IPS-11a (cell line): ENCODE measurements around the gene FKBP7.
A peak's percentile ranks its signal among the peaks of the same experiment; 100 is the strongest.
"Not testable (repeated sequence)": the region's sequence is repeated elsewhere in the genome, so short reads cannot be mapped to it uniquely, and the experiment has no call there.

Source experiments
- H3K4me3 ChIP-seq: one replicate; pipeline ENCODE4 v1.5.1; 2013; ENCODE audit warnings: low read depth, low read length, control low read depth

The FKBP7 gene

DNA sequence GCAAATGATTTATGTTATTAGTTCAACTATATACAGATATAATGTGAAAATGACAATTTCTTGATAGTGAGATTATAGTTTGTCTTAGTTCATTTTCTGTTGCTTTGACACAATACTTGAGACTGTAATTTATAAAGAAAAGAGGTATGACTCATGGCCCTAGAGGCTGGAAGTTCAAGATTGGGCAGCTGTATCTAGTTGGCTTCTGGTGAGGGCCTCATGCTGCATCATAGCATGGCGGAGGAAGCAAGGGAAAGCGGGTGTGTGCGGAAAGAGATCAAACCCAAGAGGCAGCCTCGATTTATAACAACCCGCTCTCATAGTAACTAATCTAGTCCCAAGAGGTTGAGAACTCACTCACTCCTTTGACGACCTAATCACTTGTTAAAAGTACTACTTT is 13.2 kb upstream of the FKBP7 start:
- no peak overlapping the region for H3K4me3 ChIP-seq

DNA sequence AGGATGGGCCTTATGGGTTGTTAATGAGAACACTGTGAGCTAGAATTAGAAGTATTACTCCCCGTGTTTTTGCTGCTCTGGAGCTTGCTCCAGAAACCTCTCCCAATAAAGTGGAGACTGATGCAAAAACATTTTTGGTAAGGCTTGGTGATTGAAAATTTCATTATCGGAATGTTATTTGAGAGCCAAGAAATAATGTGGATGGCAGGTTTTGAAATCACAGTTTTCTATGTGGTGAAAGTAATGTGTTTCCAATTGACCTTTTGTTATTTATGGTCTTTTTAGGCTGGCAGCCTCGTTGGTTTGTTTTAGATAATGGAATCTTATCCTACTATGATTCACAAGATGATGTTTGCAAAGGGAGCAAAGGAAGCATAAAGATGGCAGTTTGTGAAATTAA is 7.0 kb upstream of the FKBP7 start:
- H3K4me3 ChIP-seq, result no peak overlapping the region

DNA sequence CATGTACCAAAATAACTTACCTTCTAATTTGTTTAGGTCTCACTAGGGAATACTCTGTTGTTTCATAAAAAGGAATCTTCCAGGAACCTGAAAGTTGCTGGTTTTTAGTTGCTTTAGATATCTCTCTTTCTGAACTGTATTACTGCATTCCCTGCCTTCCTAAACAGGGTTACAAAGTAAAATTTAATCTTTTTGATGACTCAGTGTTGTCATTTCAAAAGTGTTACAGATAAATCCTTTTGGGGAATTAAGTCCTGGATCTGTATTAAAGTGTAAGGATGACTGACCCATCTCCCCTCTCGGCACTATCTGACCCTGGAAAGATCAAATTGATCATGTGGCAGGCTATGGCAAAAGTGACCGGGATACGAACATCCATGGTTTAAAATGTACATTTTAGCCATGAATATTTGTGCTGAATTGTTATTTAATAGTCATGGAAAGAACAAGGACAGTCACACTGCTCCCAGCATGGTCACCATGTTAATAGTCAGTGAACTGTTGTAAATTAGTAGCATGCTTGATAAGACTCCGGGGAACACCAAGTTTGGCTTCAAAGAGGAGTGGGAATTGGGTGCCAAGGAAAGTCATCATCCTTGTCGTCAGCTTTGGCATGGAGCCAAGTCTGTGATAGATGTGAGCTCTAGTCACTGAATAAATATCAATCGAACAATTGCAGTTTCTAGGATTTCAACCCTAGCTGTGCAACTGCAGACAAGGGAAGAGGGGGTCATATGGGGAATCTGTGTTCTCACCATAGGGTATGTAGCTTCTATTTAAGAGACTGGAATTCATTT is 6.0 kb upstream of the FKBP7 start:
- H3K4me3 ChIP-seq, result no peak overlapping the region

DNA sequence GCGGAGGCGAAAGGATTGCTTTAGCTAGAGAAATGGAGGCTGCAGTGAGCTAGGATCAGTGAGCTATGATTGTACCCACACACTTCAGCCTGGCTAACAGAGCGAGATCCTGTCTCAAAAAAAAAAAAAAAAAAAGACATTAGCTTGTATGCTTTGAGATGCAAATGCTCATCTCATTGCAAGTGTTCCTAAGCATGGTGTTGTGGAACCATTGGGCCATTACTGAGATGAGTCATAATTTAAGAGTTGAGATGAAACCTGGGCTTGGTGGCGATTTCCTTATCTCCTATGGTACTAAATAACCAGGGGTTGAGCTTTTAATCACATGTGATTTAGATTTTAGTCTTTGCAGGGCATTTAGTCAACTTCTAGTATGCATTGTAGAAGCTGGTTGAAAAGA is 4.0 kb upstream of the FKBP7 start:
- no peak overlapping the region for H3K4me3 ChIP-seq

DNA sequence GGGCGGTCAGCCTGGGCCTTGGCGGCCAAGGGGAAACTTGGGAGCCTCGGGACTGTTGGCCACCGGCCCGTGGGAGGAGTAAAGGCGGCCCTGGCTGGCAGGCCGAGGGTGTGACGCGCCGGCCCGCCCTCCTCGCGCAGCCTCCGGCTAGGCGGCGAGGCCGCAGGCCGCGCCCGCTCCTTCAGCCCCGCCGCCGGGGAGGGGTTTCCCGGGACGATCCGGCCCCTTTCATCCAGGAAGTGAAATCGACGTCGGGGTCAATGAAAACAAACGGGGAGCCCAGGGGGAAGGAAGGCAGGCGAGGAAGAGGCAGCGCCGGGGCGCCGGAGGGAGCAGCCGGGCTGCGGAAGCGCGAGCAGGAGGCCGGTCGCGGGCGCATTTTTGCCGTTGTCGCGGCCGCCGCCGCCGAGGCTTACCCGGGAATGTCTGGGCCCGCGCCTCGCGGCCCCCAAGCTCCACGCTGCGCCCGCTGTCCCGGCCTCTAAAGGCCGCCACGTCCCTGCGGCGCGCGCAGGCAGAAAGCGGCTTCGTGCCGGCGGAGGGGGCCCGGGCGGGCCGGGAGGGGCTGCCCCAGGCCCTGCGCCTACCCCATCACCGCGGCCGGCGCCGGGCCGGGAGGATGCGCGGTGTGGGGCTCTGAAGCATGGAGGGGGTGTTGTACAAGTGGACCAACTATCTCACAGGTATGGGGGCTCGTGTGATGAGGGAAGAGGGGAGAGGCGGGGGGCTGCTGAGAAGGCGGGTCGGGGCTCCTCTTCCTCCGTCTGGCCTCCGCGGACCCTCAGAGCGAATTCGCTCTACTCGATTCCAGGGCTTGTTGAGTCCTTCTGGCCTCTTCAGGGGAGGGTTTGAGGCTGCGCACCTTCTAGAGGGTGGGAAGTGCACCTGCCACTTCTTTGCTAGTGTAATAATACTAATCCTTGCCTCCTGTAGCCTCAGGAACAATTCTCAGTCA is 2.1 kb upstream of the FKBP7 start, which contains the start of gene PLEKHA3:
Gene PLEKHA3 (plus strand): TSS at position 231 of the 955 bp plus-strand sequence. CDS start 413 bp downstream, at position 644.
- H3K4me3 ChIP-seq, result peak within 1 kb of the TSS; percentile 74

DNA sequence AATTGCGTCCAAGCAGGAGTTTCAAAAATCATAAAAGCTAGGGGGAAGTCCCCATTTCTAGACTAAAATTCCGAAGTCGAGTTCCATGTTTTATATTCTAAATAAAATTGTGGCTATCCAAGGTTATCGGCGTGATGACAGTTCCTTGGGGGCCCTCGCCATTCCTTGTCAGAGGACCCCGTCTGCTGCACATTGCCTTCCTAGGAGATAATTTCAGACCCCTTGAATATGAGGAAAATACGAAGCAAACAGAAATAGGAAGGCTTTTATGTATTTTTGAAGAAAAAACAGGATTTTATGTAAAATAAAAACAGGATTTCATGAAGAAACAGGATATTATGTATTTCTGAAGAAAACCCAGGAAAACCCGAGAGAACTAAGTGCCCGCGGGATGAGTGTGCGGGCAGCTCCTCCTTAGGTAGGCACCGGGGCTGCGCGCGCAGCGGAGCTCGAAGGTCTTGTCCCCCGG is 1.4 kb upstream of the FKBP7 start:
- peak overlapping the region; percentile 74 for H3K4me3 ChIP-seq

DNA sequence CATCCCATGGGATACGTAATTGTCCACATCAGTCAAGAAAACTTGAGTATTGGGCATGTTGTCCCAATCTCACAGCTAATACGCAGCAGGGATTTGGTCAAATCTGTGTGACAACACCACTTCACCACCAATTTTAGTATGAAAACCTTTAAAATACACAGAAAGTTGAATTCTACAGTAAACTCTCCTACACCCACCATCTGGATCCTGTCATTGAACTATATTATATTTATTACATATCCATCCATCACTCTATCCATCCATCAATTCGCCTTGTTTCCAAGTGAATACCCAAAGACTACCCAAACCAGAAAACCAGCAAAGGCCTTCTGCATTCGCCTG is 846 bp upstream of the FKBP7 start:
- no peak overlapping the region for H3K4me3 ChIP-seq

DNA sequence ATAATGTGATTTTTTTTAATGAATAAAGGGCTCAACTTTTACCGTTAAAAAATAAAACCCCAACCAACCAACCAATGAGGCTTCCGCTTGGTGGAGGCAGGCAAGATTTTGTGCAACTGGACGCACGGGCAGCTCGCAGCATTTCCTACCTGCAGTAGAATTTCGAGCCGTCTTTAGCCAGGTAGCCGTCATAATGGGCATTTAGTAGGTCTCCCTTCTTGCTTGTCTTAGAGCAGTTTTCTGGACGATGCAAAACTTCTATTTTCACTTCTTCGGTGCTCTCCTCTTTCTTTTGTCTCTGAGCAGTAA is 316 bp downstream of the FKBP7 start:
- peak overlapping the region; percentile 83 for H3K4me3 ChIP-seq

DNA sequence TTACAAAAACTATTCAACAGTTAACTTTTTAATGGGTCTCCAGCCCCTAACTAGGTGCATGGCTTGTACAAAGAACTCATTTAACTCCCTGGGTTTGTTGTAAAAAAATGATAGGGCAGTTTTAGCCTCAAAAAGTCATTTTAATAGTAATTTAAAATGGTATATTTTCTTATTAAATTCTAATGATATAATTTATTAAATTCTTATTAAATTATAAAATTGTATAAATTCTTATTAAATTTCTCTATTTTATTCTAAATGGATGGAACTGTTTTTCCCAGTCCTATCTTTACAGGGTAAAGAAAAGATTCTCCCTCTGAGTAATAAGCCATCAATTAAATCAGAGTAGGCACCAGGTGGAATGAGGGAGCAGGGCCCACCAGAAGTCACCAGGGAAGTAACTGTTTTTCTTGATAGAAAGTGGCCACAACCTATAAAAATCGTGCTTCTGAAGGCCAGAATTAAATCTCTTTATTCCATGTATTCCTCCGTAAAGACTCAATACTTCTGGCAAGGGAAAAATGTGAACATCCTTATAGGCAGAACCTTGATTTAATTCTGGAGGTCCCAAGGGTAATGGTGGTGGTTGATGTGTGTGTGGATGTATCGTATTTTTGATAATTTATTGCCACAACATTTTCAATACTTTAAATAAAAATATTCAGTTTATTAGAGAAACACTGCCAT is 814 bp downstream of the FKBP7 start:
- peak overlapping the region; percentile 83 for H3K4me3 ChIP-seq

DNA sequence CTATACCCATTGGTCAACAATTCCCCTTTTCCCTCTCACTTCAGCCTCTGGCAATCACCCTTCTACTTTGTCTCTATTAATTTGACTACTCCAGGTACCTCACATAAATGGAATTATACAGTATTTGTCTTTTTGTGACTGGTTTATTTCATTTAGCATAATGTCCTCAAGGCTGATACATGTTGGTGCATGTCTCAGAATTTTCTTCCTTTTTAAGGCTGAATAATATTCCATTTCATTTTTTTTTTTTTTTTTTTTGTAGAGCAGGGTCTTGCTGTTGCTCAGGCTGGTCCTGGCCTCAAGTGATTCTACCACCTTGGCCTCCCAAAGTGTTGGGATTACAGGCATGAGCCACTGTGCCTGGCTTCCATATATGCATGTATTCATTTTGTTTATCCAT is 1.9 kb downstream of the FKBP7 start:
- no peak overlapping the region for H3K4me3 ChIP-seq

DNA sequence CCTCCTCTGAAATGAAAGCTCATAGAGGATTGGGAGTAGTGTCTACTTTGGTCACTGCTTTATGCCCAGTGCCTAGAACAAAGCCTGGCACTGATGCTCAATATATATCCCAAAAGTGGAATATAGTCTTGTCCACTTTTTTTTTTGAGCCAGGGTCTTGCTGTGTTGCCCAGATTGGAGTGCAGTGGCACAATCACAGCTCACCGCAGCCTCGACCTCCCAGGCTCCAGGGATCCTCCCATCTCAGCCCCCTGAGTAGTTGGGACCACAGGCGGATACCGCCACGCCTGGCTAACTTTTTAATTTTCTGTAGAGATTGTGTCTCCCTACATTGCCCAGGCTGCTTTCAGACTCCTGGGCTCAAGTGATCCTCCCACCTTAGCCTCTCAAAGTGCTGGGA is 3.8 kb downstream of the FKBP7 start:
- H3K4me3 ChIP-seq, result no peak overlapping the region

DNA sequence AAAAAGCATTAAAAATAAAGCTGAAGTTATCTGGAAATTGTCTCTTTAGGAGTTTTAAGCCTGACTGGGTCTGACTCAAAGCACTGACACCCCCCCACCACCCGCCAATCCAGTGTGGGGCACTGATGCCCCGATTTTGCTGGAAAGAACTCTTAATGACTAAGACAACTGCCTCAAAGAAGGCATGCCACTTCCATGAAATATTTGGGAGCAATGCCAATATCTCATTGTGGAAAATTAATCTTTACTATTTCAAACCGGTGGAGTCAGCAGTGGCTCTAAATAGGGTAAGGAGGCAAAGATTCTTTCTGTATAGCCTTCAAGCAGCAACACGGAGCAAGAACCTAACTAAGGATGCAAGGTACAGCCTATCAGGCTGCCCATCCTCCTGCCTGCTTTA is 4.5 kb downstream of the FKBP7 start:
- no peak overlapping the region for H3K4me3 ChIP-seq

DNA sequence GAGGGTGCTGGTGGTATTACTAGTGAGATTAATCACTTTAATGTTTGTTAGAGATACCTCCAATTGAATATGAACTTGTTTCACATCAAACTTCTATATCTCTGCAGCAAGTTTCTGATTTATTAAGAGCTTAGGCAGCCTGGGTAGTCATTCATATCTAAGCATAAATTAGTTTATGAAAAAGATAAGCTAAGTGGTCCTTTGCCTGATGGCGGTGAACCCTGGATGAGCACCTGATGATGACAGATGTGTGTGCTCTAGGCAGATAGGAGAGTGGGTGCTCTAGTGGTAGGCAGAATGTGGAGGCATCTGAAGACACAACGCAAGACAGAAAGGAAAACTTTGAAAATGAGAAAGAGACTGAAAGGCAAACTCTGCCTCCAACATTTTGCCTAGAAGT is 5.0 kb downstream of the FKBP7 start:
- H3K4me3 ChIP-seq, result no peak overlapping the region

DNA sequence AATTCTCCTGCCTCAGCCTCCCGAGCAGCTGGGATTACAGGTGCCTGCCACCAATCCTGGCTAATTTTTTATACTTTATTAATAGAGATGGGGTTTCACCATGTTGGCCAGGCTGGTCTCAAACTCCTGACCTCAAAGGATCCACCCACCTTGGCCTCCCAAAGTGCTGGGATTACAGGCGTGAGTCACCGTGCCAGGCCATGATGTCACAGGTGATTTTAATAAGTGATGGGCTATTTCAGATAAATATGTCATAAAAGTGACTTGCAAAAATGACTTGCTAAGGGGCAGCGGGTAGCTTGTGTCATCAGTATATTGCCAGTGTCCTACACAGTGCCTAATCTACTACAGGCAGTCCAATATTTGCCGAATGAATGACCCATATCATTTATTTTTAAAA is 7.1 kb downstream of the FKBP7 start:
- not testable (repeated sequence) for H3K4me3 ChIP-seq

DNA sequence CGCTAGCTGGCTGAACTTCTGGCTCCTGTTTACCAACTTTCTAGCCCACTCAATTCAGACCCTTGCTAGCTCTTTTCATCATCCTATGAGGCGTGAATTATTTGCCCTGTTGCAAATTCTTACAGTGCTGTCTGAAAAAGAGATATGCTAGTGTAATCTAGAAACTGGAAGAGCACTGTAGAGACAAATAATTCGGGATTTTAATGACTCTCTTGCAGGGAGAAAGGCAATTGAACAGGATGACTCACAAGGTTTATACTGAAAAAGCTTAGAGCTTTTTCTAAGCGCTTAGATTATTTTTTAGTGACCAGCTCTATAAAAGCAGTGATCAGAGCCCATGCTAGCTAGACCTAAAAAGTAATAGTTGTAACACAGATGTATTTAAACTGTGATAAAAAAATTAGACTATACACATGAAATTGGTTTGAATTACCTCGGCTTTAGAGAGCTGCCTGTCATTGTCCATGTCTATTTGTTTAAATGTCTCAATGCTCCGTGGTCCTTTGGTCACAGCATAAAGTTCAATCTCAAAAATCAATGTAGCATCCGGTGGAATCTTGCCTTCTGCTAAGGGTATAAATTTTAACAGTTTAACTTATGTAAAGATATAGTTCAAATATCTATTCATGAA is 9.1 kb downstream of the FKBP7 start:
- H3K4me3 ChIP-seq, result no peak overlapping the region

DNA sequence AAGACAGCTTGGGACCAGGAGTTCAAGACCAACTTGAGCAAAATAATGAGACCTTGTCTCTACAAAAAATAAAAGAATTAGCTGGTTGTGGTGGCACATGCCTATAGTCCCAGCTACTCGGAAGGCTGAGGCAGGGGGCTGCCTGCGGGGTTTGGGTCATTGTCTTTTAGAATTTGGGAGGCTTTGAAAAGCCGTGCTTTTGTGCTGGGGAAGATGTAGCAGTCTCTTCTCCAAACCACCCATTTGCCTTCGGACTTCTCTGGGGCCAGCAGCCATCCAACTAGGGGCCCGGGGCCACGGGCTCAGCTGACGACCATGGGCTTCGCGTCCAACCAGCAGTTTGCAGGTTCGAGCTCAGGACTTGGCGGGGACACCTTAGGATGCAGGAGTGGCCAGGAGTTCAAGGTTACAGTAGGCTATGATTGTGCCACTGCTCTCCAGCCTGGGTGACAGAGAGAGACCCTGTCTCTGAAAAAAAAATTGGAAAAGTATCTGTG is 21.0 kb downstream of the FKBP7 start:
- no peak overlapping the region for H3K4me3 ChIP-seq

DNA sequence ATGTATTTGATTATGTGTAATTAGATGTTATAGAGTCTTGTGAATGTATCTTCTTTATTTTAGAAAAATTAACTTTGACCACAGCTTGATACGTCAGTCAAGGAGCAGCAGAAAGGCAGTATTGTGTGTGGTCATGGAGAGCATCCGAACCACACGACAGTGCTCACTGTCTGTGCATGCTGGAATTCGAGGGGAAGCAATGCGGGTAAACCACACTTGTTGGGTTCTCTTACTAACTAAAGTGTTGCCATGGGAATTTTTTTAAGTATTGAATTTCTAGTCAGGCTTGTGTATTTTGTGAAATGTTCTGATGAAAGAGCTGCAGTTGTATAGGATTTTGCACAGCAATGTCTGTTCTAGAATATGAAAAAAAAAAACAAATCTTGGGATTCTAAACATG is 22.5 kb downstream of the FKBP7 start:
- H3K4me3 ChIP-seq, result no peak overlapping the region

DNA sequence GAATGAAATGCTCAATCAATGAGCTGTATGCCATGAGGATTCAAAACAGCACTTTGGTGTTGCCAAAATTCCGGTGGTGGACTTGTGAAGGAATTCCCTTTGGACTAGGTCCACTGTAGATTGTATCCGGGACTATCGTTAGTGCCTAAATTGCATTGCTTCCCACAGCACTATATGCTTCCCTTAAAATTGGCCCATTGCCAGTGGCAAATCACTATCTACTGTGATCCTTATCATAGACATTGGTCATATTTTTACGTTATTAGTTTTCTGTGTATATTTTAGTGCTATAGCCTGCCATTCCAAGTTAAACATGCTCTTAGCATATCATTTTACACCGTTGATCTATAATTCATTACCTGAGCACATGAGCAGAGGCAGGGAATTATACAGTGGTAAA is 25.5 kb downstream of the FKBP7 start:
- no peak overlapping the region for H3K4me3 ChIP-seq

DNA sequence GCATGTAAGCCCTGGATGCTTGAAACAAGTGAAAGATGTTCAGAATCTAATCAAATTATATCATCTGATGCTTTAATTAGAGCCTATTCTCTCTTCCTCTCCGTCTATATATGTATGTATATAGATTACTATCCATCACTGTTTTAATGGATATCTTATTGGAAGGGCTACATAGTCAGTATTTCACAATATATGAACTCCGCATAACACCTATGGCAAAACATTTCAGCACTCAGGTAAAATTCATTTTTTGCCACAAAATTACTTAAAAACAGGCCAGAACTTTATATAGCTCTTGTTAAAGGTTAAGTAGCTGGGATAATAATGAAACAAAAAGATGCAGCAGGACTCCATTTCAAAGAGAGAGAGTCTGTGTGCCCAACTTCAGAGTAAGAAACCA is 26.1 kb downstream of the FKBP7 start:
- H3K4me3 ChIP-seq, result no peak overlapping the region

DNA sequence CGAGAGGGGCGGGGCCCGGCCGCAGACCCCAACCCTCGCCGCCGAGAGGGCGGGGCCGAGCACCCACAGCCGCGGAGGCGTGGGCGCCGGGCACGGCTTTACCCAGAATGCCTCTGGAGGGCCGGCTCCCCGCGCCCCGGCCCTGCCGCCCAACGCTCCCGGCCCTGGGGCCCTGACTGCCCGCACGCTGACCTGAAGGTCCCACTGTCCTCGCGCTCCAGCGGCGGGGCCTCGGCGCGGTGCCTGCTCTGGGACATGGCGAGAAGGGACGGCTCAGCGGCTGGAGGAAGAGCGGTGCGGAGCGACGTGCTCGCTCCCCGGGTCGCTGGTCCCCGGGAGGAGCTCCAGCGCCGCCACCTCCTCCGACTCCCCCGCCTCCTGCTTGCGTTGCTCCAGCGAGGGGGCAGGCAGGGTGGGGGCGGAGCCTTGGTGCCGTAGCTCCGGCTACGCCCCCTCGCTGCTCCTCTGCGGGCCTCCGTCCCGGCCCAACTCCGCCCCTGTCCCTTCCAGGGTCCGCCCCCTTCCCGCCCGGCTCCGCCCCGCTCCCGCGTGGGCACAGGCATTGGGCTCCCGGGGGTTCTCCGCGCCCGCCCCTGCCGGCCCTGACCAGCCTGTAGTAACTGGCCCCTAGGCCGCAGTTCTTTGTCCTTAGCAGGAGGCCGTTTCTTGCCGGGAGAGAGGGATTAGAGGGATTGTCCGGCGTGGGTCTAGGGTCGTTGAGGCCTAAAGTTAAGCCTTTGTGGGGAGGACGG is 27.4 kb downstream of the FKBP7 start, which contains the start of the genes PJVK and PRKRA:
Gene PJVK (plus strand): TSS at position 605 of the 752 bp plus-strand sequence. CDS start 2,032 bp downstream, outside the sequence.
Gene PRKRA (minus strand): TSS at position 402 of the 752 bp plus-strand sequence. CDS start 145 bp downstream, at position 257.
- H3K4me3 ChIP-seq, result peak within 1 kb of the TSS; percentile 90
